B cell (primary cell): Measurements from ENCODE around the gene COLGALT1. TPM values are rescaled to one million over a fixed set of nuclear protein-coding genes. Genes with fewer than 3 reads are reported as not detected.

ENCODE experiments used
- ATAC-seq: fragments of 200-7000 bp; cut with Tn5 transposase; one replicate; pipeline ENCODE4 v1.10.0; 2021; ENCODE audit warnings: low read depth, mild to moderate bottlenecking, moderate number of reproducible peaks, moderate library complexity
- CTCF ChIA-PET: fragments of 350-600 bp; sonication (Branson Sonifier 250); formaldehyde crosslinking; loops from one replicate; lab custom pipeline; 2021; ENCODE audit warnings: antibody characterized with exemption, inconsistent platforms; lab: Charles Lee
- POLR2A ChIA-PET: fragments of 350-600 bp; sonication (Branson Sonifier 250); formaldehyde crosslinking; loops from one replicate; lab custom pipeline; 2021; ENCODE audit warnings: antibody characterized with exemption; lab: Charles Lee
- DNase-seq: peaks from one replicate; pipeline ENCODE4 v3.0.0; 2013
- H2AFZ ChIP-seq: 2 replicates; pipeline ENCODE4 v1.6.1; 2012; ENCODE audit warnings: mild to moderate bottlenecking, low read depth, low read length; ENCODE audit not compliant: insufficient read depth, poor library complexity, severe bottlenecking
- H3K27ac ChIP-seq, 2 donors: 1 replicate in 1 of 2; 2 replicates in 1 of 2; pipeline ENCODE4 v1.5.1; 2012 to 2013; ENCODE audit warnings: low read length in 2 of 2, mild to moderate bottlenecking in 2 of 2, moderate library complexity in 1 of 2
- H3K27me3 ChIP-seq, 4 experiments: fragments of 200-600 bp in 1 of 4; sonication (generic) in 1 of 4; replicated peaks in 1 of 4; 1 replicate in 2 of 4; 2 replicates in 2 of 4; pipeline versions ENCODE4 v1.6.1 to v1.7.0; 2013 to 2016; ENCODE audit warnings: low read length in 3 of 4, mild to moderate bottlenecking in 2 of 4, mixed read lengths in 1 of 4, moderate library complexity in 1 of 4; ENCODE audit not compliant: insufficient read depth in 4 of 4, control insufficient read depth in 3 of 4; ENCODE audit errors: control extremely low read depth in 1 of 4
- H3K36me3 ChIP-seq, 2 experiments: replicated peaks in 1 of 2; 1 replicate in 1 of 2; 2 replicates in 1 of 2; pipeline versions ENCODE4 v1.6.1 to v1.7.1; 2013; ENCODE audit warnings: low read length in 1 of 2; ENCODE audit not compliant: insufficient read depth in 2 of 2, control insufficient read depth in 1 of 2; ENCODE audit errors: control extremely low read depth in 1 of 2, extremely low read depth in 1 of 2
- H3K4me1 ChIP-seq, 2 donors: fragments of 200-600 bp in 1 of 2; sonication (generic) in 1 of 2; 1 replicate in 1 of 2; 2 replicates in 1 of 2; pipeline versions ENCODE4 v1.5.1 to v1.6.1; 2013 to 2017; ENCODE audit warnings: low read length in 2 of 2; ENCODE audit not compliant: control insufficient read depth in 2 of 2, insufficient read depth in 2 of 2
- H3K4me2 ChIP-seq: replicated peaks from 2 replicates; pipeline ENCODE3; 2012; ENCODE audit warnings: mild to moderate bottlenecking, low read depth, low read length; ENCODE audit not compliant: poor library complexity, severe bottlenecking
- H3K4me3 ChIP-seq, 5 experiments: fragments of 200-600 bp in 1 of 5; sonication (generic) in 1 of 5; 1 replicate in 3 of 5; 2 replicates in 2 of 5; pipeline versions ENCODE4 v1.5.1 to v1.7.0; 2011 to 2016; ENCODE audit warnings: low read length in 4 of 5, mild to moderate bottlenecking in 4 of 5, low read depth in 2 of 5, control low read depth in 1 of 5, moderate library complexity in 1 of 5; ENCODE audit not compliant: insufficient read depth in 1 of 5; ENCODE audit errors: control extremely low read depth in 1 of 5, extremely low read depth in 1 of 5
- H3K79me2 ChIP-seq: fragments of 200-600 bp; sonication (generic); one replicate; pipeline ENCODE4 v1.6.0; 2016; ENCODE audit warnings: low read length; ENCODE audit not compliant: control insufficient read depth, insufficient read depth
- H3K9ac ChIP-seq: fragments of 200-600 bp; sonication (generic); 2 replicates; pipeline ENCODE4 v1.6.1; 2017; ENCODE audit warnings: mild to moderate bottlenecking, low read length, moderate library complexity
- H3K9me3 ChIP-seq, 3 donors: one replicate each; pipeline versions ENCODE4 v1.6.1 to v1.7.1; 2013; ENCODE audit warnings: low read length in 2 of 3; ENCODE audit not compliant: control insufficient read depth in 2 of 3, insufficient read depth in 1 of 3; ENCODE audit errors: control extremely low read depth in 1 of 3
- H4K20me1 ChIP-seq: 2 replicates; pipeline ENCODE4 v1.6.0; 2012; ENCODE audit warnings: mild to moderate bottlenecking, low read length; ENCODE audit not compliant: insufficient read depth, control insufficient read depth, poor library complexity, severe bottlenecking
- H3K27ac Mint-ChIP-seq: one replicate; pipeline ENCODE4 v1.8.0; 2021; ENCODE audit warnings: mixed read lengths
- H3K27me3 Mint-ChIP-seq: one replicate; pipeline ENCODE4 v1.8.0; 2021; ENCODE audit warnings: mixed read lengths
- H3K4me1 Mint-ChIP-seq: one replicate; pipeline ENCODE4 v1.8.0; 2021; ENCODE audit warnings: mixed read lengths
- H3K4me3 Mint-ChIP-seq: one replicate; pipeline ENCODE4 v1.8.0; 2021; ENCODE audit warnings: mixed read lengths
- H3K9me3 Mint-ChIP-seq: one replicate; pipeline ENCODE4 v1.8.0; 2022; ENCODE audit warnings: mixed read lengths; ENCODE audit not compliant: insufficient read depth
- EZH2 ChIP-seq: IDR thresholded peaks from 2 replicates; pipeline ENCODE4 v1.6.1; 2012; ENCODE audit warnings: borderline replicate concordance, low read depth, mild to moderate bottlenecking, moderate library complexity, low read length; ENCODE audit not compliant: insufficient read depth, poor library complexity, severe bottlenecking
- WGBS: methylation state at CpG from one replicate; pipeline ENCODE4 v1.1.5; 2013; ENCODE audit warnings: missing lambda C conversion rate; ENCODE audit not compliant: insufficient coverage; 5-methylcytosine and 5-hydroxymethylcytosine counted together
- intact Hi-C: fragments of 100-400 bp; cut with micrococcal nuclease; formaldehyde crosslinking; loops from one replicate; pipeline ENCODE4 v1.10.0; 2022
- polyA plus RNA-seq: library from polyadenylated mRNA; depleted of rRNA; stranded (reverse); fragments of >200 nt; gene quantifications from 2 replicates; pipeline ENCODE4 v1.2.3, GENCODE V29; 2012
- total RNA-seq, 2 donors: library from RNA; stranded (reverse); fragments of 120-200 nt in 1 of 2; gene quantifications; 1 replicate in 1 of 2; 2 replicates in 1 of 2; pipeline versions ENCODE4 v1.2.3 to v1.2.4, GENCODE V29; 2013 to 2022
- TF ChIP-seq, protein P1 (sequence below): fragments of 200-600 bp; IDR thresholded peaks from one replicate; pipeline ENCODE4 v1.8.0; 2022; ENCODE audit warnings: antibody characterized with exemption, mild to moderate bottlenecking

COLGALT1 gene
- total and polyA plus RNA-seq, 2 donors (not counting 1 experiment from before 2014, with no cell fraction given) = 108 to 126 TPM

DNA sequence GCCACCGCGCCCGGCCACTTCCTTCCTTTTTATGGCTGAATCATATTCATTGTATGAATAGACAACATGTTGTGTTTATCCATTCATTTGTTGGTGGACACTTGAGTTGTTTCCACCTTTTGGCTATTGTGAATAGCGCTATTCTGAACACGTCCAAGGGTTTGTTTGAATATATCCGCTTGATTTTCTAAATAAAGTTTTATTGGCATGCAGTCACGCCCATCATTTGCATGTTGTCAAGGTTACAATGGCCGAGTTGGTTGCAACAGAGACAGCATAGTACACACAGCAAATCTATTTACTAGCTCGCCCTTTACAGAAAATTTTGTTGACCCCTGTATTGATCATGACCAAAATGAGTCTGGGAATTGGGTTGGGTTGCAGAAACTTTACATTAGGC is 43.5 kb downstream of the COLGALT1 start:
- no peaks in the 10 kb centered on the region for H3K79me2 ChIP-seq
- H3K9ac ChIP-seq = no peak overlapping the region
- ATAC-seq (no peak), DNase-seq (no peak)
- peaks cover 0 to 29% (median 5%) of the 10 kb centered on the region in 4 experiments for H3K27me3 ChIP-seq
- H3K4me3 ChIP-seq = no peak overlapping the region
- no peak for TF ChIP-seq EZH2
- TF ChIP-seq, protein P1, sequence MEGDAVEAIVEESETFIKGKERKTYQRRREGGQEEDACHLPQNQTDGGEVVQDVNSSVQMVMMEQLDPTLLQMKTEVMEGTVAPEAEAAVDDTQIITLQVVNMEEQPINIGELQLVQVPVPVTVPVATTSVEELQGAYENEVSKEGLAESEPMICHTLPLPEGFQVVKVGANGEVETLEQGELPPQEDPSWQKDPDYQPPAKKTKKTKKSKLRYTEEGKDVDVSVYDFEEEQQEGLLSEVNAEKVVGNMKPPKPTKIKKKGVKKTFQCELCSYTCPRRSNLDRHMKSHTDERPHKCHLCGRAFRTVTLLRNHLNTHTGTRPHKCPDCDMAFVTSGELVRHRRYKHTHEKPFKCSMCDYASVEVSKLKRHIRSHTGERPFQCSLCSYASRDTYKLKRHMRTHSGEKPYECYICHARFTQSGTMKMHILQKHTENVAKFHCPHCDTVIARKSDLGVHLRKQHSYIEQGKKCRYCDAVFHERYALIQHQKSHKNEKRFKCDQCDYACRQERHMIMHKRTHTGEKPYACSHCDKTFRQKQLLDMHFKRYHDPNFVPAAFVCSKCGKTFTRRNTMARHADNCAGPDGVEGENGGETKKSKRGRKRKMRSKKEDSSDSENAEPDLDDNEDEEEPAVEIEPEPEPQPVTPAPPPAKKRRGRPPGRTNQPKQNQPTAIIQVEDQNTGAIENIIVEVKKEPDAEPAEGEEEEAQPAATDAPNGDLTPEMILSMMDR = no peak
- H4K20me1 ChIP-seq = no peaks in the 10 kb centered on the region
- ChIA-PET CTCF (interaction anchor here (1.1 kb wide), 1 partner anchor 25 kb away, joined by 4 read pairs; no protein-coding TSS in a partner anchor), POLR2A (no interaction called here)
- peaks cover 12% of the 10 kb centered on the region for H3K4me1 Mint-ChIP-seq
- no peaks in the 10 kb centered on the region for H3K36me3 ChIP-seq
- no peaks in the 10 kb centered on the region for H3K9me3 Mint-ChIP-seq
- no peak overlapping the region for H3K27ac Mint-ChIP-seq
- no peaks in the 10 kb centered on the region for H3K9me3 ChIP-seq
- no peak overlapping the region for H2AFZ ChIP-seq
- peaks cover 33% of the 10 kb centered on the region for H3K27me3 Mint-ChIP-seq
- no peaks in the 10 kb centered on the region for H3K4me1 ChIP-seq
- H3K27ac ChIP-seq = no peak overlapping the region
- H3K4me2 ChIP-seq = no peak overlapping the region
- H3K4me3 Mint-ChIP-seq = no peak overlapping the region
- intact Hi-C loops = no loop called here
- WGBS = 93% methylated on average over 2 of the region's 9 CpGs

DNA sequence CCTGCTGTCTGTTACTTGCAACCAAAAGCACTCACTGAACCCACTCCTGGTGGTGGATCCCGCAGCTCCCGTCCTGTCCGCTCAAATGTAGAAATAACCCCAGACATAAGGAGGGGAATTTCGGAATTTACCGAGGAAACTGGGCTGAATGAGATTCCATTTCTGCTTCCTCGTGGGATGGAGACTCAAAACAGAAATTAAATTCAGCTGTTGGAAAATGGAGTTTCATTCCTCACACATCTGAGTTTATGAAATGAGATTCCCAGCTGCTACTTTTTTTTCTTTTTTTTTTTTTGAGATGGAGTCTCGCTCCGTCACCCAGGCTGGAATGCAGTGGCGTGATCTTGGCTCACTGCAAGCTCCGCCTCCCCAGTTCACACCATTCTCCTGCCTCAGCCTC is 44.3 kb downstream of the COLGALT1 start:
- Mint-ChIP-seq H3K4me1 (peaks cover 12% of the 10 kb centered on the region), H3K4me3 (no peak overlapping the region), H3K27ac (no peak overlapping the region), H3K9me3 (no peaks in the 10 kb centered on the region), H3K27me3 (peaks cover 39% of the 10 kb centered on the region)
- Histone ChIP-seq H3K4me2 (no peak overlapping the region), H4K20me1 (no peaks in the 10 kb centered on the region), H3K9me3 (no peaks in the 10 kb centered on the region), H2AFZ (no peak overlapping the region), H3K79me2 (no peaks in the 10 kb centered on the region), H3K4me1 (no peaks in the 10 kb centered on the region), H3K9ac (no peak overlapping the region), H3K4me3 (no peak overlapping the region), H3K36me3 (no peaks in the 10 kb centered on the region), H3K27ac (no peak overlapping the region), H3K27me3 (peaks cover 0 to 34% (median 8%) of the 10 kb centered on the region in 4 experiments)
- TF ChIP-seq EZH2 = no peak
- TF ChIP-seq, protein P1 = no peak
- ATAC-seq (no peak), DNase-seq (no peak)
- 90% methylated on average over 4 of the region's 10 CpGs for WGBS
- ChIA-PET POLR2A (interaction anchor here (0.7 kb wide), 1 partner anchor 210 kb away, joined by 3 read pairs; no protein-coding TSS in a partner anchor), CTCF (interaction anchor here (1.1 kb wide), 1 partner anchor 26 kb away, joined by 4 read pairs; no protein-coding TSS in a partner anchor)
- intact Hi-C loops = loop anchor here (10.0 kb wide), 1 partner anchor 155 kb away; the partner anchor contains the start of gene FCHO1
